ENCODE measurements around the gene YTHDF1.

YTHDF1 gene

DNA sequence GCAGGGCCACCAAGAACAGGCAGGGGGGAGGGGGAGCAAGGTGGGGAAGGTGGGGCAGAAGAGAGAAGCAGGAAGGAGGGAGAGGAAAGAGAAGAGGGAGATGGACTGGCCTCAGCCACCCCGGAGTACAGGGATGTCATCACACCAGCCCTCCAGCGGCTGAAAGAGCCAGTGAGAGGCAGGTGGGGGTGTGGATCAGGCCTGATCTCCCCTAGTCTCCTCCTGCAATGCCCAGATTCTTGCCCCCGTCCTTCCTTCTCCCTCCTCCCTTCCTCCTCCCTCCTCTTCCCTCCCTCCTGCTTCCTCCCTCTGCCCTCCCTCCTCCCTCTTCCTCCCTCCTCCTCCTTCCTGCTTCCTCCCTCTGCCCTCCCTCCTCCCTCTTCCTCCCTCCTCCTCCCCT, 61.5 kb downstream of the YTHDF1 start:
- Histone ChIP-seq H3K4me1 (ENCODE audit: insufficient read depth, poor library complexity, severe bottlenecking) (no peaks in the 10 kb centered on the region), H3K4me3 (ENCODE audit: severe bottlenecking) (no peak overlapping the region), H3K27ac (ENCODE audit: poor library complexity, severe bottlenecking) (no peak overlapping the region), H3K27me3 (ENCODE audit: insufficient read depth, poor library complexity, severe bottlenecking) (peaks cover 67% of the 10 kb centered on the region), H3K36me3 (ENCODE audit: low read depth) (no peaks in the 10 kb centered on the region), H3K9me3 (ENCODE audit: severe bottlenecking) (no peaks in the 10 kb centered on the region)
- TF ChIP-seq, protein P1, sequence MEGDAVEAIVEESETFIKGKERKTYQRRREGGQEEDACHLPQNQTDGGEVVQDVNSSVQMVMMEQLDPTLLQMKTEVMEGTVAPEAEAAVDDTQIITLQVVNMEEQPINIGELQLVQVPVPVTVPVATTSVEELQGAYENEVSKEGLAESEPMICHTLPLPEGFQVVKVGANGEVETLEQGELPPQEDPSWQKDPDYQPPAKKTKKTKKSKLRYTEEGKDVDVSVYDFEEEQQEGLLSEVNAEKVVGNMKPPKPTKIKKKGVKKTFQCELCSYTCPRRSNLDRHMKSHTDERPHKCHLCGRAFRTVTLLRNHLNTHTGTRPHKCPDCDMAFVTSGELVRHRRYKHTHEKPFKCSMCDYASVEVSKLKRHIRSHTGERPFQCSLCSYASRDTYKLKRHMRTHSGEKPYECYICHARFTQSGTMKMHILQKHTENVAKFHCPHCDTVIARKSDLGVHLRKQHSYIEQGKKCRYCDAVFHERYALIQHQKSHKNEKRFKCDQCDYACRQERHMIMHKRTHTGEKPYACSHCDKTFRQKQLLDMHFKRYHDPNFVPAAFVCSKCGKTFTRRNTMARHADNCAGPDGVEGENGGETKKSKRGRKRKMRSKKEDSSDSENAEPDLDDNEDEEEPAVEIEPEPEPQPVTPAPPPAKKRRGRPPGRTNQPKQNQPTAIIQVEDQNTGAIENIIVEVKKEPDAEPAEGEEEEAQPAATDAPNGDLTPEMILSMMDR (IDR thresholded peaks at IDR 0.05; ENCODE audit: poor library complexity, severe bottlenecking): no peak
- DNase-seq (ENCODE audit: low spot score) (peak; percentile 73), ATAC-seq (ENCODE audit: low read depth) (0 out of 3 replicates have a peak, but pooled peaks have one; percentile 21)

GRCh38 chr20:63153254-63154221, 62.4 kb downstream of the YTHDF1 start:
- TF ChIP-seq, protein P1 (IDR thresholded peaks at IDR 0.05; ENCODE audit: poor library complexity, severe bottlenecking): no peak
- Histone ChIP-seq H3K27ac (ENCODE audit: poor library complexity, severe bottlenecking) (no peak overlapping the region), H3K4me3 (ENCODE audit: severe bottlenecking) (no peak overlapping the region), H3K36me3 (ENCODE audit: low read depth) (no peaks in the 10 kb centered on the region), H3K9me3 (ENCODE audit: severe bottlenecking) (no peaks in the 10 kb centered on the region), H3K4me1 (ENCODE audit: insufficient read depth, poor library complexity, severe bottlenecking) (no peaks in the 10 kb centered on the region), H3K27me3 (ENCODE audit: insufficient read depth, poor library complexity, severe bottlenecking) (peaks cover 69% of the 10 kb centered on the region)
- DNase-seq (ENCODE audit: low spot score) (peak; percentile 75), ATAC-seq (ENCODE audit: low read depth) (peak; percentile 13; the same call in 1 of the 3 replicates)

- peak; percentile 78 for DNase-seq (ENCODE audit: low spot score)
- peaks cover 6% of the 10 kb centered on the region for H3K9me3 ChIP-seq (ENCODE audit: severe bottlenecking)
- no peak overlapping the region for H3K4me3 ChIP-seq (ENCODE audit: severe bottlenecking)
- TF ChIP-seq, protein P1 (IDR thresholded peaks at IDR 0.05; ENCODE audit: poor library complexity, severe bottlenecking): no peak
- no peak; the same call in 2 of the 3 replicates for ATAC-seq (ENCODE audit: low read depth)
- H3K27ac ChIP-seq (ENCODE audit: poor library complexity, severe bottlenecking): no peak overlapping the region
- H3K27me3 ChIP-seq (ENCODE audit: insufficient read depth, poor library complexity, severe bottlenecking): peaks cover 69% of the 10 kb centered on the region
- H3K4me1 ChIP-seq (ENCODE audit: insufficient read depth, poor library complexity, severe bottlenecking): no peaks in the 10 kb centered on the region
- no peaks in the 10 kb centered on the region for H3K36me3 ChIP-seq (ENCODE audit: low read depth)
These were observed 63.3 kb downstream of the YTHDF1 start for GRCh38 chr20:63152322-63153253.

DNA sequence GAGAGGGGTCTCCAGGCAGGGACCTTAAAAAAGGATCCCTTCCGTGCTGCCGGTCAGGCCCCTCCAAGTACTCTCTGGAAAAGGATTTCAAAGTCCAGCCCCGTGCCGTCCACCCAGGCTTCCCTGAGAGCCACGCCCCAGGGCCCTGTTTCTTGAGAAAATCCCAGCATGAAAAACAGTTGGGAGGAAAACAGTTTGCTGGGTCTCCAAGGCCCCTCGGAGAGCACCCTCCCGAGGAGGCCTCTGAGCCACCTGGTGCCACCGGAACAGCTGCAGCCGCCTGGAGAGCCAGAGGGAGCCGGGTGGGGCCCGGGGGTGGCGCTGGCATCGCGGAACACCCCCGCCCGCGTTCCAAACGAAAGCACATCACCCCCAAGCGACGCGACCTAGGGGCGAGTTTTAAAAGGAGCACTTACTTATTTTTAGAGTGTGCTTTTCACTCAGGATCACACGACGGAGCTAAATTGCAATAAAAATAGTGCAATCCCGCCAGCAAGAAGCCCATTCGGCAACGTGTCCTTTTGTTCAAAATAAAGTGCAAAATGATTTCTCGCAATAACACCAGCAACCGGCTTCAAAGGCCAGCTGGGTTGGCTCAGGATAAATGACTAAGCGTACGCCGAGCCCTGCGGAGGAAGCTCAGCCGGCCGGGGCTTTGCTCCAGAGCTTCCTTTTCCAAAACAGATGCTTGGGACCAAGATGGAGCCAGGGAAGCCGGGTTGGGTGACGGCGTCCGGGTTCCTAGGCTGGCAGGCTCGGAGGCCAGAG, 64.2 kb downstream of the YTHDF1 start:
- H3K27ac ChIP-seq (ENCODE audit: poor library complexity, severe bottlenecking): no peak overlapping the region
- DNase-seq (ENCODE audit: low spot score) (peak; percentile 79), ATAC-seq (ENCODE audit: low read depth) (no peak)
- peaks cover 64% of the 10 kb centered on the region for H3K27me3 ChIP-seq (ENCODE audit: insufficient read depth, poor library complexity, severe bottlenecking)
- peaks cover 14% of the 10 kb centered on the region for H3K9me3 ChIP-seq (ENCODE audit: severe bottlenecking)
- TF ChIP-seq, protein P1 (IDR thresholded peaks at IDR 0.05; ENCODE audit: poor library complexity, severe bottlenecking): no peak
- no peaks in the 10 kb centered on the region for H3K4me1 ChIP-seq (ENCODE audit: insufficient read depth, poor library complexity, severe bottlenecking)
- no peak overlapping the region for H3K4me3 ChIP-seq (ENCODE audit: severe bottlenecking)
- H3K36me3 ChIP-seq (ENCODE audit: low read depth): no peaks in the 10 kb centered on the region

Data from RWPE2 (cell line).